Trophoblast cell (in vitro differentiated cells and primary cell): ENCODE results near the gene POMZP3.
A peak's percentile ranks its signal among the peaks of the same experiment; 100 is the strongest.
"Not testable (repeated sequence)": the region's sequence is repeated elsewhere in the genome, so short reads cannot be mapped to it uniquely, and the experiment has no call there.

ENCODE experiments used
- DNase-seq, 2 donors: peaks; one replicate each; pipeline ENCODE4 v3.0.0-alpha.2; 2016
- H2AFZ ChIP-seq: 2 replicates; pipeline ENCODE4 v1.6.1; 2013; ENCODE audit warnings: low read length, moderate library complexity, mild to moderate bottlenecking; ENCODE audit not compliant: insufficient read depth, poor library complexity
- H2AK5ac ChIP-seq: 2 replicates; pipeline ENCODE4 v1.6.1; 2013; ENCODE audit warnings: mild to moderate bottlenecking, low read length
- H2BK120ac ChIP-seq: 2 replicates; pipeline ENCODE4 v1.6.1; 2013; ENCODE audit warnings: low read length, mild to moderate bottlenecking, moderate library complexity; ENCODE audit not compliant: insufficient read depth, poor library complexity
- H2BK12ac ChIP-seq: 2 replicates; pipeline ENCODE4 v1.6.1; 2013; ENCODE audit warnings: mild to moderate bottlenecking, low read length, moderate library complexity
- H2BK5ac ChIP-seq: 2 replicates; pipeline ENCODE4 v1.6.1; 2013; ENCODE audit warnings: low read length, low read depth, moderate library complexity, mild to moderate bottlenecking; ENCODE audit not compliant: poor library complexity
- H3K14ac ChIP-seq: 2 replicates; pipeline ENCODE4 v1.6.1; 2013; ENCODE audit warnings: mild to moderate bottlenecking, low read length
- H3K18ac ChIP-seq: 2 replicates; pipeline ENCODE4 v1.6.1; 2013; ENCODE audit warnings: mild to moderate bottlenecking, low read length
- H3K23ac ChIP-seq: 2 replicates; pipeline ENCODE4 v1.6.1; 2013; ENCODE audit warnings: low read length
- H3K27ac ChIP-seq: 2 replicates; pipeline ENCODE4 v1.5.1; 2013; ENCODE audit warnings: low read depth, mild to moderate bottlenecking, inconsistent platforms, low read length, moderate library complexity
- H3K27me3 ChIP-seq: 2 replicates; pipeline ENCODE4 v1.6.1; 2013; ENCODE audit warnings: inconsistent platforms, mild to moderate bottlenecking, low read length, moderate library complexity; ENCODE audit not compliant: insufficient read depth
- H3K36me3 ChIP-seq, 2 experiments: 1 replicate in 1 of 2; 2 replicates in 1 of 2; pipeline ENCODE4 v1.6.1; 2013; ENCODE audit warnings: low read length in 2 of 2, mild to moderate bottlenecking in 2 of 2, moderate library complexity in 1 of 2; ENCODE audit not compliant: insufficient read depth in 2 of 2, control insufficient read depth in 1 of 2
- H3K4ac ChIP-seq: 2 replicates; pipeline ENCODE4 v1.6.1; 2013; ENCODE audit warnings: low read depth, mild to moderate bottlenecking, low read length, moderate library complexity
- H3K4me1 ChIP-seq, 2 experiments: 1 replicate in 1 of 2; 2 replicates in 1 of 2; pipeline ENCODE4 v1.6.1; 2013; ENCODE audit warnings: low read length in 2 of 2, mild to moderate bottlenecking in 2 of 2, moderate library complexity in 1 of 2; ENCODE audit not compliant: insufficient read depth in 2 of 2, control insufficient read depth in 1 of 2
- H3K4me2 ChIP-seq: 2 replicates; pipeline ENCODE4 v1.6.1; 2013; ENCODE audit warnings: inconsistent platforms, mild to moderate bottlenecking, low read length, moderate library complexity
- H3K4me3 ChIP-seq: 2 replicates; pipeline ENCODE4 v1.5.1; 2013; ENCODE audit warnings: mild to moderate bottlenecking, low read depth, low read length, inconsistent platforms
- H3K79me1 ChIP-seq: one replicate; pipeline ENCODE4 v1.6.1; 2013; ENCODE audit warnings: low read length
- H3K79me2 ChIP-seq: 2 replicates; pipeline ENCODE4 v1.6.1; 2013; ENCODE audit warnings: low read length, mild to moderate bottlenecking; ENCODE audit not compliant: control insufficient read depth, insufficient read depth, poor library complexity
- H3K9ac ChIP-seq: 2 replicates; pipeline ENCODE4 v1.6.1; 2013; ENCODE audit warnings: mild to moderate bottlenecking, low read length
- H3K9me3 ChIP-seq: 2 replicates; pipeline ENCODE4 v1.6.1; 2013; ENCODE audit warnings: low read depth, mild to moderate bottlenecking, control low read depth, inconsistent platforms, low read length; ENCODE audit not compliant: insufficient read depth
- H4K12ac ChIP-seq: 2 replicates; pipeline ENCODE4 v1.6.1; 2013; ENCODE audit warnings: low read depth, mild to moderate bottlenecking, low read length, moderate library complexity
- H4K8ac ChIP-seq: 2 replicates; pipeline ENCODE4 v1.6.1; 2013; ENCODE audit warnings: low read depth, mild to moderate bottlenecking, low read length, moderate library complexity
- H4K91ac ChIP-seq: one replicate; pipeline ENCODE4 v1.6.1; 2013; ENCODE audit warnings: low read depth, mild to moderate bottlenecking, low read length, moderate library complexity
- WGBS: extraction: QIAGEN DNeasy Blood & Tissue Kit; methylation state at CpG from one replicate; pipeline ENCODE4 v1.1.7; 2013; ENCODE audit warnings: missing lambda C conversion rate; ENCODE audit not compliant: insufficient read length, insufficient coverage; ENCODE audit errors: extremely low coverage; 5-methylcytosine and 5-hydroxymethylcytosine counted together

POMZP3 gene

GRCh38 chr7:76608469-76608868 is 18.6 kb downstream of the POMZP3 start:
- H3K27me3 ChIP-seq, H3K9me3 ChIP-seq, H3K14ac ChIP-seq, H3K18ac ChIP-seq, H3K27ac ChIP-seq, H4K8ac ChIP-seq, H3K23ac ChIP-seq, H2BK120ac ChIP-seq, H3K4me3 ChIP-seq, H4K91ac ChIP-seq, H3K79me1 ChIP-seq, H3K4me2 ChIP-seq, H3K9ac ChIP-seq, H4K12ac ChIP-seq, H3K4ac ChIP-seq, H2BK5ac ChIP-seq, H2BK12ac ChIP-seq, H3K79me2 ChIP-seq, H3K36me3 ChIP-seq, DNase-seq, H2AFZ ChIP-seq, H2AK5ac ChIP-seq, H3K4me1 ChIP-seq: not testable (repeated sequence)
- WGBS = no CpG with 5 or more reads among the region's 7 CpGs

GRCh38 chr7:76606027-76606426 is 21.1 kb downstream of the POMZP3 start:
- H3K79me1 ChIP-seq, H3K4ac ChIP-seq, H3K36me3 ChIP-seq, H3K23ac ChIP-seq, H2AFZ ChIP-seq, H3K79me2 ChIP-seq, H3K27ac ChIP-seq, H2AK5ac ChIP-seq, H3K14ac ChIP-seq, H4K8ac ChIP-seq, H3K18ac ChIP-seq, H2BK120ac ChIP-seq, H3K9ac ChIP-seq, H4K91ac ChIP-seq, H4K12ac ChIP-seq, H3K27me3 ChIP-seq, H3K4me1 ChIP-seq, H2BK12ac ChIP-seq, H3K4me2 ChIP-seq, H3K4me3 ChIP-seq, H3K9me3 ChIP-seq, H2BK5ac ChIP-seq: not testable (repeated sequence)
- DNase-seq = peak; percentile 8 to 13
- WGBS = no CpG with 5 or more reads among the region's 6 CpGs

- not testable (repeated sequence) for H2BK12ac ChIP-seq, DNase-seq, H3K9me3 ChIP-seq
Measured at GRCh38 chr7:76600650-76601049, 26.4 kb downstream of the POMZP3 start.

GRCh38 chr7:76600116-76600482 is 27.0 kb downstream of the POMZP3 start:
- H3K18ac ChIP-seq, H3K14ac ChIP-seq, H3K4me3 ChIP-seq, H2AFZ ChIP-seq, H3K27ac ChIP-seq, H3K27me3 ChIP-seq, H3K23ac ChIP-seq, H4K91ac ChIP-seq, H3K4ac ChIP-seq, H3K9ac ChIP-seq, DNase-seq, H2BK120ac ChIP-seq, H3K79me1 ChIP-seq, H2BK12ac ChIP-seq, H3K36me3 ChIP-seq, H3K9me3 ChIP-seq, H3K4me1 ChIP-seq, H3K79me2 ChIP-seq, H2BK5ac ChIP-seq, H2AK5ac ChIP-seq, H4K12ac ChIP-seq, H3K4me2 ChIP-seq, H4K8ac ChIP-seq: not testable (repeated sequence)
- WGBS = no CpG with 5 or more reads among the region's 2 CpGs

More at GRCh38 chr7:76600650-76601049, 26.4 kb downstream of the POMZP3 start:
- not testable (repeated sequence) for H4K12ac ChIP-seq, H3K4me2 ChIP-seq, H2BK5ac ChIP-seq, H3K27ac ChIP-seq, H3K79me1 ChIP-seq, H2AFZ ChIP-seq, H3K4ac ChIP-seq, H3K4me1 ChIP-seq, H3K14ac ChIP-seq, H2AK5ac ChIP-seq, H3K4me3 ChIP-seq, H3K18ac ChIP-seq, H4K91ac ChIP-seq, H3K27me3 ChIP-seq, H2BK120ac ChIP-seq, H3K9ac ChIP-seq, H3K23ac ChIP-seq, H3K36me3 ChIP-seq, H4K8ac ChIP-seq, H3K79me2 ChIP-seq
- WGBS = no CpG with 5 or more reads among the region's 3 CpGs
